GM12872 (cell line): ENCODE data around the gene SVOP.

ENCODE experiments used
- CTCF ChIP-seq: IDR thresholded peaks from 3 replicates; pipeline ENCODE4 v1.5.1; 2011; ENCODE audit warnings: low read depth, mild to moderate bottlenecking, low read length, moderate library complexity; ENCODE audit not compliant: insufficient read depth

SVOP gene

DNA sequence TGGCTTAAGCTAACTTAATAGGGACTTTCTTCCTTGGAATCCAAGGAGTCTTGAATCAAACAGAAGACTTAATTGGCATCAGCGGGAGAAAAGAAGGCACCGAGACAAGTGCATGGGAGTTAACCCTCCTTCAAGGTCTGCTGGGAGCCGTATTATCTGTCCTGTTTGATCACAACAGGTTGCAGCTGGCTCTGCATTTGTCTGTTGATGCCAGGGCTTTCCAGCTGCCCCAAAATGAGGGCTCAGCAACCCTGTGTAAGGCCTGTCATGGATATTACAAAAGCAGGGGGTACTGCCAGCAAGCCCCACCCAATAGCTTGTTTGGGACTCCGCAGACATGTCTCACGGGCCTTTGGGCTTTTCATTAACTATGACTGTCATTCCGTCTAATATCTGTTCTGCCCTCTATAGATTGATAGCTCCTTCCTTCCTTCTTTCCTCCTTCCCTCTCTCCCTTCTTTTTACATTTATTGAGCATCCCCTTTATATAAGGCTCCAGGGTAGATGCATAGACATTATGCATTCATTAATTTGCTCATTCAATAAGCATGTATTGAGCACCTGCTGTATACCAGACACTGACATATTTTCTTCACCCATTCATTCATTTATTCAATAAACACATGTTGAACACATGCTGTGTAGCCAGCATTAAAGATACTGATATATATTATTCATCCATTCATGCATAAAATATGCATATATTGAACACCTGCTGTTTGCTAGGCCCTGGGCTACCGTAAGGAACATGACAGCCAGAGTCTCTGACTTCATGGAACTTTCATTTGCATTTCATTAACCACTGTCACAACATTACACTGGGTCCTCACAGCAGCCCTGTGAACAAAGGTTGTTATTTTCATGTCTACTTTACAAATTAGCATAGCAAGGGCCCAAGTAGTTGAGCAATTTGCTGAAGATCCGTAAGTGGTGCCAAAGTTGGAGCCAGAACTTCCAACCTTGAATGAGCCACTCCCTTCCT is 56.2 kb downstream of the SVOP start:
- no peak for TF ChIP-seq CTCF

DNA sequence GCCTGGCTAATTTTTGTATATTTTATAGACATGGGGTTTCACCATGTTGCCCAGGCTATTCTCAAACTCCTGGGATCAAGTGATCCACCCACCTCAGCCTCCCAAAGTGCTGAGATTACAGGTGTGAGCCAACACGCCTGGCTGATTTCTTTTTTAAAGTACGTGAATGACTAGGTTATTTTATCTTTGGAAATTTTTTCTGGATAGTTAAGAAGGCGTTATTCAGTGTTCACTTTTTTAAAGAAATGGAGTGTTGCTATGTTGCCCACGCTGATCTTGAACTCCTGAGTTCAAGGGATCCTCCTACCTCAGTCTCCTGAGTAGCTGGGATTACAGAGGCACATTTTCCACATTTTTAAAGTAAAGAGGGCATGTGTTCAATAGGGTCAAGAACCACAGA is 58.6 kb downstream of the SVOP start:
- no peak for TF ChIP-seq CTCF

DNA sequence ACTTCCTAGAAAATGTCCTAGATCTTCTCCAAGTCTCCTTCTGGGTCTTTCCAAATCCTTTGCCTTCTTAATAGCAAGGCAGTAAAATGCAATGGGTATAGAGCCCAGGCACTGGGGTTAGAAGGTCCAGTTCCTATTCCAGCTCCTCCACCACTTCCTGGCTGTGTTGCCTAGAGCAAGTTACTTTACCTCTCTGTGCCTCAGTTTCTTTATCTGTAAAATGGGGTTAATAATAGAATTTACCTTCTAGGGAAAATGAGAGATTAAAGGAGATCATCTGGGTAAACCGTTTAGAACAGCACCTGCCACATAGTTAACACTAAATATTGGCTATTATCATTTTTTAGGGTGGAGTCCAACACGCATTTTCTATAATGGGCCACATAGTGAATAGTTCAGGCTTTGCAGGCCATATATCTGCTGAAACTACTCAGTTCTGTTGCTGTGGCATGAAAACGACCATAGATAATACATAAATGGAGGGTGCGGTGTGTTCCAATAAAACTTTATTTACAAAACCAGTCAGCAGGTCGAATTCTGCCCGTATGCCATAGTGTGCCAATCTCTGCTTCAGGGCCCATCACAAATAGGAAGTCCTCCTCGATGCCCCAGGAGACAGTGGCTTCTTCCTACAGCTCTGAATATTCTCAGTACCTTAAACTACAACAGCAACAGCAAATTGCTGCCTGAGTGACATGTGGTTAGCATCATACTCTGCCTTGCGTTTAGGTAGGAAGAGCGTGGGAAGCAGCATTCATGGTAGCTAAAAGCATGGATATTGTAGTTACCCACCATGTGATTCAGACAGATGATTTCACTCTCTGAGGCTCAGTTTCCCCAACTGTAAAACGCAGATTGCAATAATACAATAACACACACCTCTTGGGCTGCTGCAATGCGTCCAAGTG is 60.9 kb downstream of the SVOP start:
- no peak for TF ChIP-seq CTCF

GRCh38 chr12:108955225-108955835 is 65.5 kb downstream of the SVOP start:
- no peak for TF ChIP-seq CTCF

GRCh38 chr12:108950991-108951739 is 69.7 kb downstream of the SVOP start:
- TF ChIP-seq CTCF, result peak; percentile 85

GRCh38 chr12:108949976-108950375 is 70.9 kb downstream of the SVOP start:
- no peak for TF ChIP-seq CTCF
